OCI-LY1 (cell line): Measurements from ENCODE around the gene MRPL51.

Experiments used
- H2AFZ ChIP-seq: fragments of 200-600 bp; sonication (generic), shearing (Covaris generic); 2 replicates; pipeline ENCODE4 v1.6.0; 2014; ENCODE audit warnings: antibody characterized with exemption, mild to moderate bottlenecking, low read length
- H3F3A ChIP-seq: fragments of 200-600 bp; sonication (generic), shearing (Covaris generic); 2 replicates; pipeline ENCODE4 v1.6.0; 2014; ENCODE audit warnings: mild to moderate bottlenecking, antibody characterized with exemption, low read length, moderate library complexity; ENCODE audit not compliant: insufficient read depth
- H3K27ac ChIP-seq: fragments of 200-600 bp; sonication (generic); 2 replicates; pipeline ENCODE4 v1.5.1; 2014; ENCODE audit warnings: low read length, mixed run types, mild to moderate bottlenecking, low read depth; ENCODE audit not compliant: poor library complexity, severe bottlenecking
- H3K27me3 ChIP-seq: fragments of 200-600 bp; sonication (generic); 2 replicates; pipeline ENCODE4 v1.6.0; 2014; ENCODE audit warnings: antibody characterized with exemption, mild to moderate bottlenecking, low read length, moderate library complexity; ENCODE audit not compliant: insufficient read depth
- H3K36me3 ChIP-seq: fragments of 200-600 bp; sonication (generic); 2 replicates; pipeline ENCODE4 v1.6.1; 2014; ENCODE audit warnings: mild to moderate bottlenecking, antibody characterized with exemption, low read length, moderate library complexity, mixed read lengths; ENCODE audit not compliant: insufficient read depth
- H3K4me1 ChIP-seq: fragments of 200-600 bp; sonication (generic); 2 replicates; pipeline ENCODE4 v1.5.1; 2014; ENCODE audit warnings: mild to moderate bottlenecking, low read length, moderate library complexity; ENCODE audit not compliant: insufficient read depth, severe bottlenecking
- H3K4me2 ChIP-seq: fragments of 200-600 bp; sonication (generic), shearing (Covaris generic); 2 replicates; pipeline ENCODE4 v1.6.1; 2014; ENCODE audit warnings: low read length
- H3K4me3 ChIP-seq: fragments of 200-600 bp; sonication (generic); 2 replicates; pipeline ENCODE4 v1.5.1; 2014; ENCODE audit warnings: low read length, low read depth, mild to moderate bottlenecking, mixed read lengths; ENCODE audit not compliant: poor library complexity, severe bottlenecking
- H3K79me2 ChIP-seq: fragments of 200-600 bp; shearing (Covaris generic); 2 replicates; pipeline ENCODE4 v1.6.1; 2016; ENCODE audit warnings: mixed run types, low read length, mixed read lengths; ENCODE audit not compliant: insufficient read depth
- H3K9ac ChIP-seq: fragments of 200-600 bp; sonication (generic), shearing (Covaris generic); 2 replicates; pipeline ENCODE4 v1.6.1; 2014; ENCODE audit warnings: mild to moderate bottlenecking, low read length, mixed read lengths
- H3K9me2 ChIP-seq: fragments of 200-600 bp; sonication (generic), shearing (Covaris generic); 2 replicates; pipeline ENCODE4 v1.6.1; 2014; ENCODE audit warnings: low read depth, mild to moderate bottlenecking, low read length, mixed read lengths
- H3K9me3 ChIP-seq: fragments of 200-600 bp; shearing (Covaris generic); 2 replicates; pipeline ENCODE4 v1.6.1; 2014; ENCODE audit warnings: low read length, mixed read lengths
- H4K20me1 ChIP-seq: fragments of 200-600 bp; sonication (generic), shearing (Covaris generic); 2 replicates; pipeline ENCODE4 v1.6.0; 2016; ENCODE audit warnings: mild to moderate bottlenecking, low read length; ENCODE audit not compliant: insufficient read depth
- EZH2 ChIP-seq: fragments of 200-600 bp; sonication (generic), shearing (Covaris generic); IDR thresholded peaks from 2 replicates; pipeline ENCODE4 v1.8.0; 2017; ENCODE audit warnings: borderline replicate concordance, mixed run types, mild to moderate bottlenecking, antibody characterized with exemption, low read length, moderate library complexity, mixed read lengths
- TF ChIP-seq, protein P1 (sequence below): fragments of 200-600 bp; sonication (generic), shearing (Covaris generic); IDR thresholded peaks from 2 replicates; pipeline ENCODE4 v1.5.1; 2017; ENCODE audit warnings: mild to moderate bottlenecking, antibody characterized with exemption, low read length, moderate library complexity, mixed read lengths

Gene MRPL51

DNA sequence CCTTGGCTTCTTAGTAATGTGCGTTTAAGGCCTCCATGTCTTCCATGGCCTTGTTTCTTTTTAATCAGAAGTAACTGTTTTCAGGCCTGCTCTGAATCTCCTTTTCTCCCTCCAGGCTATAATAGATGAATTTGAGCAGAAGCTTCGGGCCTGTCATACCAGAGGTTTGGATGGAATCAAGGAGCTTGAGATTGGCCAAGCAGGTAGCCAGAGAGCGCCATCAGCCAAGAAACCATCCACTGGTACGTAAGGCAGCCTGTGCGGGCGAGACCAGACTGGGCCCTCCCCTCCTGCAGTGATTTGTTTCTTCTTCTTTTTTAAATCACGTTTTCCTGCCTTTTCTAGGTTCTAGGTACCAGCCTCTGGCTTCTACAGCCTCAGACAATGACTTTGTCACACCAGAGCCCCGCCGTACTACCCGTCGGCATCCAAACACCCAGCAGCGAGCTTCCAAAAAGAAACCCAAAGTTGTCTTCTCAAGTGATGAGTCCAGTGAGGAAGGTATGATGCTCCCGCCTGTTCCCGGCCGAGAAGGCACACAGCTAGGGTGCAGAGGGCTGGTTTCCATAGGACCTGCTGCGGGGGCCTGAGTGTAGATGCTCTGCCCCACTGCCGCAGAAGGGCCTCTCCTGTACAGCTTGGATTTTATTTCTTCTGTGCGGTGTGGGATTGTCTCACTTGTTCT lies 37.7 kb upstream of the MRPL51 start:
- H3K9me2 ChIP-seq: no peaks in the 10 kb centered on the region

DNA sequence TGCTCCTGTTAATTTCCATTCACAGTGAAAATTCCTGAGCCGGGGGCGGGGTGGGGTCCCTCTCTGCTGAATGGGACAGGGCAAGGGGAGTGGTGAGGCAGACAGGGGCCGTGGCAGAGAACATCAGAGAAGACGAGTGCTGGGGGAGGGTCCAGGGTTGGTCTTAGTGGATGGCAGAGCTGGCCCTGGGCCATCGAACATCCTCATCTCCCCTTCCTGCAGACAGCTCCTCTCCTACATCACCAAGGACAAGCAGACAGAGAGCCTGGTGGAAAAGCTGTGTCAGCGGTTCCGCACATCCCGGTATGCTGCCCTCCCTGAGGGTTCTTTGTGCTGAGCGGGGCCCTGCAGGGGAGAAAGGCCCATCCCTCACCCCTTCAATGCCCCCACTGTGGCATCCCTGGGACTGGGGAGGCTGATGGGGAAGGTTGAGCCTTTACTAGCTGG lies 36.3 kb upstream of the MRPL51 start:
- Histone ChIP-seq H3K9ac (no peak overlapping the region), H3K27me3 (no peaks in the 10 kb centered on the region), H3K36me3 (peaks cover 82% of the 10 kb centered on the region), H3K4me1 (peaks cover 21% of the 10 kb centered on the region), H3F3A (no peaks in the 10 kb centered on the region), H3K27ac (no peak overlapping the region), H3K9me3 (no peaks in the 10 kb centered on the region), H3K9me2 (no peaks in the 10 kb centered on the region), H3K79me2 (no peaks in the 10 kb centered on the region), H2AFZ (no peak overlapping the region), H4K20me1 (no peaks in the 10 kb centered on the region), H3K4me2 (no peak overlapping the region), H3K4me3 (no peak overlapping the region)
- TF ChIP-seq, protein P1, sequence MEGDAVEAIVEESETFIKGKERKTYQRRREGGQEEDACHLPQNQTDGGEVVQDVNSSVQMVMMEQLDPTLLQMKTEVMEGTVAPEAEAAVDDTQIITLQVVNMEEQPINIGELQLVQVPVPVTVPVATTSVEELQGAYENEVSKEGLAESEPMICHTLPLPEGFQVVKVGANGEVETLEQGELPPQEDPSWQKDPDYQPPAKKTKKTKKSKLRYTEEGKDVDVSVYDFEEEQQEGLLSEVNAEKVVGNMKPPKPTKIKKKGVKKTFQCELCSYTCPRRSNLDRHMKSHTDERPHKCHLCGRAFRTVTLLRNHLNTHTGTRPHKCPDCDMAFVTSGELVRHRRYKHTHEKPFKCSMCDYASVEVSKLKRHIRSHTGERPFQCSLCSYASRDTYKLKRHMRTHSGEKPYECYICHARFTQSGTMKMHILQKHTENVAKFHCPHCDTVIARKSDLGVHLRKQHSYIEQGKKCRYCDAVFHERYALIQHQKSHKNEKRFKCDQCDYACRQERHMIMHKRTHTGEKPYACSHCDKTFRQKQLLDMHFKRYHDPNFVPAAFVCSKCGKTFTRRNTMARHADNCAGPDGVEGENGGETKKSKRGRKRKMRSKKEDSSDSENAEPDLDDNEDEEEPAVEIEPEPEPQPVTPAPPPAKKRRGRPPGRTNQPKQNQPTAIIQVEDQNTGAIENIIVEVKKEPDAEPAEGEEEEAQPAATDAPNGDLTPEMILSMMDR: no peak
- no peak for TF ChIP-seq EZH2

More for the DNA sequence above, 37.7 kb upstream of the MRPL51 start:
- Histone ChIP-seq H3K27ac (no peak overlapping the region), H3K4me1 (peaks cover 24% of the 10 kb centered on the region), H3K27me3 (no peaks in the 10 kb centered on the region), H3K9me3 (no peaks in the 10 kb centered on the region), H3K36me3 (peaks cover 81% of the 10 kb centered on the region), H4K20me1 (no peaks in the 10 kb centered on the region), H3F3A (no peaks in the 10 kb centered on the region), H3K79me2 (peaks cover 12% of the 10 kb centered on the region), H3K4me2 (no peak overlapping the region), H2AFZ (no peak overlapping the region), H3K9ac (no peak overlapping the region), H3K4me3 (no peak overlapping the region)
- no peak for TF ChIP-seq EZH2
- TF ChIP-seq, protein P1: no peak

DNA sequence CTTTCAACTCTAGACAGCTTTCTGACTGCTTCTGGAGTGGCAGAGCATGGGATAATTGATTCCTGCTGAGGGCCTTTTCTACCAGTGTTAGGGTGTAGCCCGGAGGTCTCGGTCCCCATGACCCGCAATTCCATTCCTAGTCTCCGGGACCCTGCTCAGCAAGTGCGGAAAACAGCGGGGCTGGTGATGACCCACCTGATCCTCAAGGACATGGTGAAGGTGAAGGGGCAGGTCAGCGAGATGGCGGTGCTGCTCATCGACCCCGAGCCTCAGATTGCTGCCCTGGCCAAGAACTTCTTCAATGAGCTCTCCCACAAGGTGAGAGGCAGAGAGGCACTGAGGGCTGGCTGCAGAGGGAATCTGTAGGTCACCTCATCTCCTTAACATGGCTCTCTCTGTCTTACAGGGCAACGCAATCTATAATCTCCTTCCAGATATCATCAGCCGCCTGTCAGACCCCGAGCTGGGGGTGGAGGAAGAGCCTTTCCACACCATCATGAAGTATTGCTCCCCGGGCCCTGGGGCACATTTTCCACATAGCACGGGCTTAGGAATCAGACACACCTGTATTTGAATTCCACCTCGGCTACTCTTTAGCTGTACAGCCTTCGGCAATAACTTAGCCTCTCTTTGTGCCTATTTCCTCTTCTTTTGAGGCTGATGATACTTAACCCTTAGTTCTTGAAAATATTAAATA lies 35.6 kb upstream of the MRPL51 start:
- H3K36me3 ChIP-seq: peaks cover 88% of the 10 kb centered on the region
- TF ChIP-seq, protein P1: no peak
- no peak for TF ChIP-seq EZH2
- H3K27me3 ChIP-seq: no peaks in the 10 kb centered on the region
- peaks cover 21% of the 10 kb centered on the region for H3K4me1 ChIP-seq
- H3K9me3 ChIP-seq: no peaks in the 10 kb centered on the region
- H3K9me2 ChIP-seq: no peaks in the 10 kb centered on the region
- H3K4me3 ChIP-seq: no peak overlapping the region
- H4K20me1 ChIP-seq: no peaks in the 10 kb centered on the region
- no peak overlapping the region for H3K9ac ChIP-seq
- no peak overlapping the region for H3K27ac ChIP-seq
- no peaks in the 10 kb centered on the region for H3K79me2 ChIP-seq
- no peak overlapping the region for H2AFZ ChIP-seq
- no peak overlapping the region for H3K4me2 ChIP-seq
- H3F3A ChIP-seq: no peaks in the 10 kb centered on the region
